RWPE1 (cell line): ENCODE measurements around the gene CRLF3.
"Not testable (repeated sequence)": the region's sequence is repeated elsewhere in the genome, so short reads cannot be mapped to it uniquely, and the experiment has no call there.

ENCODE experiments used
- CTCF ChIA-PET: fragments of 350-600 bp; sonication (Branson Sonifier 250); formaldehyde crosslinking; extraction: SDS; loops from one replicate; lab custom pipeline; 2021; lab: Yijun Ruan, JAX
- POLR2A ChIA-PET: fragments of 400-600 bp; formaldehyde crosslinking; extraction: SDS; loops from one replicate; lab custom pipeline; 2020; ENCODE audit warnings: antibody characterized with exemption; ENCODE audit not compliant: low non-redundant PET; lab: Yijun Ruan, JAX
- DNase-seq: peaks from one replicate; pipeline ENCODE4 v3.0.0; 2012; ENCODE audit warnings: low spot score
- H3K27ac ChIP-seq: fragments of 450-650 bp; 2 replicates; pipeline ENCODE4 v1.5.1; 2017
- CTCF ChIP-seq: fragments of 450-650 bp; conservative IDR thresholded peaks from 2 replicates; pipeline ENCODE4 v1.5.1; 2017; ENCODE audit warnings: low read depth, mild to moderate bottlenecking

CRLF3 gene

GRCh38 chr17:30819971-30820705 lies 4.4 kb downstream of the CRLF3 start:
- TF ChIP-seq CTCF, result no peak
- ChIA-PET CTCF (no interaction called here), POLR2A (no interaction called here)
- no peak overlapping the region for H3K27ac ChIP-seq
- DNase-seq, result no peak

- TF ChIP-seq CTCF, result no peak
- POLR2A ChIA-PET, result no interaction called here
- CTCF ChIA-PET, result no interaction called here
- H3K27ac ChIP-seq, result no peak overlapping the region
- DNase-seq, result no peak
These were observed 8.3 kb downstream of the CRLF3 start for GRCh38 chr17:30816165-30816564.

GRCh38 chr17:30814860-30815259 lies 9.6 kb downstream of the CRLF3 start:
- POLR2A ChIA-PET, H3K27ac ChIP-seq, DNase-seq: not testable (repeated sequence)
- CTCF ChIA-PET, result interaction anchor here (0.7 kb wide), 1 partner anchor 513 kb away, joined by 9 read pairs; no protein-coding TSS in a partner anchor

GRCh38 chr17:30814236-30814635 lies 10.3 kb downstream of the CRLF3 start:
- DNase-seq, H3K27ac ChIP-seq, POLR2A ChIA-PET: not testable (repeated sequence)
- CTCF ChIA-PET, result interaction anchor here (0.7 kb wide), 1 partner anchor 512 kb away, joined by 9 read pairs; no protein-coding TSS in a partner anchor

- H3K27ac ChIP-seq, result peak overlapping the region; percentile 55; the same call in 1 of the 2 replicates
- ChIA-PET CTCF (interaction anchor here (0.7 kb wide), 1 partner anchor 12 kb away, joined by 3 read pairs; no protein-coding TSS in a partner anchor), POLR2A (no interaction called here)
- DNase-seq, result peak; percentile 50
- TF ChIP-seq CTCF, result no peak
These were observed 12.0 kb downstream of the CRLF3 start for GRCh38 chr17:30812218-30813177.

- ChIA-PET CTCF (no interaction called here), POLR2A (no interaction called here)
- DNase-seq, result no peak
- H3K27ac ChIP-seq, result no peak overlapping the region
- TF ChIP-seq CTCF, result no peak
These were observed 14.6 kb downstream of the CRLF3 start for GRCh38 chr17:30809867-30810266.

GRCh38 chr17:30808785-30809286 lies 15.7 kb downstream of the CRLF3 start:
- TF ChIP-seq CTCF, result no peak
- DNase-seq, result no peak
- POLR2A ChIA-PET, result no interaction called here
- CTCF ChIA-PET, result no interaction called here
- H3K27ac ChIP-seq, result no peak overlapping the region
